ENCODE measurements around the gene FMR1NB.

DNA sequence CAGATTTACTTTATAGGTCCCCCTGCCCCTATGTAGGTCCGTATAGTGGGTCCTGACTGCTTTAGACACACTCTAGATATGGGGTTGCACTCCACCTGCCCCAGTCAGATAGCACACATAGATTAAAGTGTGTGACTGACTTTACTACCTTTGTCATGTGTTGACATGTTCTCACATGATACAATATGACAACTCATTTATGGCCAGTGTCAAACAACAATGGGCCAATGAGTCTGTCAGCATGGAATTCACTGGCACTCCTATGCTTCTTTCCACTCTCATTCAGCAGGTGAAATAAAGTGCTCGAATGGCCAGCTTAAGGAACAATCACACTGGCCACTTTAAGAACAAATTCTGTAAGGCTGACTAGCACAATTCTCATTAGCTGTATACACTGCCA lies 23.8 kb upstream of the FMR1NB start:
- TF ChIP-seq GATA3 (IDR thresholded peaks at IDR 0.05; ENCODE audit: low read depth, low read length) (no peak), GATA2 (IDR thresholded peaks at IDR 0.05; ENCODE audit: low read depth, low read length) (no peak)

Data from SH-SY5Y (cell line).